Measurements from ENCODE around the gene ANKRD17.
A peak's percentile ranks its signal among the peaks of the same experiment; 100 is the strongest.

ANKRD17 gene

GRCh38 chr4:73104695-73105094, 153.9 kb downstream of the ANKRD17 start:
- DNase-seq = no peak

- DNase-seq = no peak
These were observed 154.6 kb downstream of the ANKRD17 start for GRCh38 chr4:73103799-73104503.

GRCh38 chr4:73099143-73099542, 159.5 kb downstream of the ANKRD17 start:
- DNase-seq = no peak

GRCh38 chr4:73098713-73099112, 159.9 kb downstream of the ANKRD17 start:
- no peak for DNase-seq

GRCh38 chr4:73098016-73098415, 160.6 kb downstream of the ANKRD17 start:
- no peak for DNase-seq

GRCh38 chr4:73092868-73093267, 165.7 kb downstream of the ANKRD17 start:
- DNase-seq = no peak

GRCh38 chr4:73090738-73091137, 167.9 kb downstream of the ANKRD17 start:
- no peak for DNase-seq

GRCh38 chr4:73087871-73088270, 170.7 kb downstream of the ANKRD17 start:
- DNase-seq = no peak

GRCh38 chr4:73086095-73086868, 172.3 kb downstream of the ANKRD17 start:
- DNase-seq = no peak

- no peak for DNase-seq
These were observed 177.8 kb downstream of the ANKRD17 start for GRCh38 chr4:73080789-73081188.

- DNase-seq = no peak
These were observed 182.8 kb downstream of the ANKRD17 start for GRCh38 chr4:73075832-73076231.

- no peak for DNase-seq
These were observed 188.6 kb downstream of the ANKRD17 start for GRCh38 chr4:73070074-73070390.

GRCh38 chr4:73069338-73070073, 189.1 kb downstream of the ANKRD17 start, which contains the start of gene COX18:
TSS of gene COX18 (minus strand) at chr4:73069716. CDS start at chr4:73069649, 67 bp downstream.
- DNase-seq = peak; percentile 75

GRCh38 chr4:73068491-73069337, 189.9 kb downstream of the ANKRD17 start:
- DNase-seq = peak; percentile 28

- no peak for DNase-seq
These were observed 190.6 kb downstream of the ANKRD17 start for GRCh38 chr4:73067971-73068394.

GRCh38 chr4:73066928-73067327, 191.7 kb downstream of the ANKRD17 start:
- DNase-seq = no peak

GRCh38 chr4:73066445-73066844, 192.2 kb downstream of the ANKRD17 start:
- DNase-seq = no peak

- no peak for DNase-seq
These were observed 194.1 kb downstream of the ANKRD17 start for GRCh38 chr4:73064536-73064935.

GRCh38 chr4:73055241-73055897, 203.2 kb downstream of the ANKRD17 start:
- no peak for DNase-seq

GRCh38 chr4:73053974-73054480, 204.6 kb downstream of the ANKRD17 start:
- no peak for DNase-seq

- DNase-seq = no peak
These were observed 205.5 kb downstream of the ANKRD17 start for GRCh38 chr4:73053076-73053475.

GRCh38 chr4:73051625-73052024, 207.0 kb downstream of the ANKRD17 start:
- DNase-seq = no peak
